CD4-positive, alpha-beta T cell treated with Interleukin-17A for 4 hours (primary cell): ENCODE measurements around the gene ATF7IP2.
A peak's percentile ranks its signal among the peaks of the same experiment; 100 is the strongest.

Experiments used
- DNase-seq: peaks from one replicate; pipeline ENCODE4 v3.0.0-alpha.2; 2020; ENCODE audit warnings: mixed read lengths

ATF7IP2 gene

GRCh38 chr16:10518479-10519041, 132.7 kb downstream of the ATF7IP2 start:
- no peak for DNase-seq

GRCh38 chr16:10519297-10519696, 133.4 kb downstream of the ATF7IP2 start:
- DNase-seq = no peak

GRCh38 chr16:10519929-10520868, 134.3 kb downstream of the ATF7IP2 start:
- DNase-seq = no peak

GRCh38 chr16:10520869-10521578, 135.2 kb downstream of the ATF7IP2 start:
- DNase-seq = no peak

- peak; percentile 58 for DNase-seq
Observed at GRCh38 chr16:10521681-10522274, 135.9 kb downstream of the ATF7IP2 start.

- DNase-seq = no peak
Observed at GRCh38 chr16:10522966-10523365, 137.1 kb downstream of the ATF7IP2 start.

- DNase-seq = no peak
Observed at GRCh38 chr16:10525214-10525825, 139.5 kb downstream of the ATF7IP2 start.

GRCh38 chr16:10526962-10527361, 141.1 kb downstream of the ATF7IP2 start:
- no peak for DNase-seq

- no peak for DNase-seq
Observed at GRCh38 chr16:10528635-10529034, 142.8 kb downstream of the ATF7IP2 start.

GRCh38 chr16:10529895-10530669, 144.2 kb downstream of the ATF7IP2 start:
- DNase-seq = no peak

GRCh38 chr16:10530685-10531084, 144.8 kb downstream of the ATF7IP2 start:
- DNase-seq = no peak

GRCh38 chr16:10531582-10531981, 145.7 kb downstream of the ATF7IP2 start:
- DNase-seq = no peak
